Mammary epithelial cell (primary cell): Measurements from ENCODE around the gene SYNE2.

Experiments
- EZH2 ChIP-seq: IDR thresholded peaks from 2 replicates; pipeline ENCODE4 v1.6.1; 2012; ENCODE audit warnings: low read length, inconsistent platforms, borderline replicate concordance
- TF ChIP-seq, protein P1 (sequence below), 2 donors: IDR thresholded peaks in 1 of 2; conservative IDR thresholded peaks in 1 of 2; 2 replicates each; pipeline ENCODE4 v1.5.1; 2011 to 2012; ENCODE audit warnings: inconsistent platforms in 2 of 2, low read length in 2 of 2, mild to moderate bottlenecking in 2 of 2, control low read depth in 1 of 2, low read depth in 1 of 2; ENCODE audit not compliant: insufficient read depth in 1 of 2; ENCODE audit errors: extremely low read depth in 1 of 2

DNA sequence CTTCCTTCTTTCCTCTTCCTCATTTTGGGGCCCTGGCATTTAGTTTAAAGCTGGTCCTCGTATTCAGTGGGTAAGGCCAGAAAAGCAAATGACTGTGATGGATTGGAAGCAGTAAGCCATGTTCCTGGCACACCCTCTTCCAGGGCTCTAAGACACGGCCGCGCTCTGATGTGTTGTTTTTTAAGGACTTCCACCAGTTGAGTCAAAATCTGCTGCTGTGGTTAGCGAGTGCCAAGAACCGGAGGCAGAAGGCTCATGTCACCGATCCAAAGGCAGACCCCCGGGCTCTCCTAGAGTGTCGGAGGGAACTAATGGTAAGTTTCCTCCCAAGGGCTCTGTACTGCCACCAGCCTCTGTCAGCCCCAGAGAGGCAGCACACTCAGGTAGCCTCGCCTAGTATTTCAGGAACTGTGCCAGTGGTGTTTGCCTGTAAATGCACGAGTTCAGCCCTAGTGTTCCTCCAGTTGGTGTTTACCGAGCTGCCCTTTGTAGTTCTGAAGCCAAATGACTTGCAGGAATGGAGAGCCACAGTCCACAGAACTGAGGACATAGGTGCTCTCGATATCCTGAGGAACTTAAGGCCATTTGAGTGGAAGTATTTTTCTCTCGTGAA is 368.7 kb downstream of the SYNE2 start:
- TF ChIP-seq, protein P1, sequence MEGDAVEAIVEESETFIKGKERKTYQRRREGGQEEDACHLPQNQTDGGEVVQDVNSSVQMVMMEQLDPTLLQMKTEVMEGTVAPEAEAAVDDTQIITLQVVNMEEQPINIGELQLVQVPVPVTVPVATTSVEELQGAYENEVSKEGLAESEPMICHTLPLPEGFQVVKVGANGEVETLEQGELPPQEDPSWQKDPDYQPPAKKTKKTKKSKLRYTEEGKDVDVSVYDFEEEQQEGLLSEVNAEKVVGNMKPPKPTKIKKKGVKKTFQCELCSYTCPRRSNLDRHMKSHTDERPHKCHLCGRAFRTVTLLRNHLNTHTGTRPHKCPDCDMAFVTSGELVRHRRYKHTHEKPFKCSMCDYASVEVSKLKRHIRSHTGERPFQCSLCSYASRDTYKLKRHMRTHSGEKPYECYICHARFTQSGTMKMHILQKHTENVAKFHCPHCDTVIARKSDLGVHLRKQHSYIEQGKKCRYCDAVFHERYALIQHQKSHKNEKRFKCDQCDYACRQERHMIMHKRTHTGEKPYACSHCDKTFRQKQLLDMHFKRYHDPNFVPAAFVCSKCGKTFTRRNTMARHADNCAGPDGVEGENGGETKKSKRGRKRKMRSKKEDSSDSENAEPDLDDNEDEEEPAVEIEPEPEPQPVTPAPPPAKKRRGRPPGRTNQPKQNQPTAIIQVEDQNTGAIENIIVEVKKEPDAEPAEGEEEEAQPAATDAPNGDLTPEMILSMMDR (conservative IDR thresholded peaks at IDR 0.05 in 1 of 2, IDR thresholded peaks at IDR 0.05 in 1 of 2; ENCODE audit: extremely low read depth in 1 of 2, insufficient read depth in 1 of 2, low read depth in 1 of 2, low read length in 2 of 2), result no peak
- TF ChIP-seq EZH2, result no peak
